Measurements from ENCODE around the gene CPOX.

CPOX gene

DNA sequence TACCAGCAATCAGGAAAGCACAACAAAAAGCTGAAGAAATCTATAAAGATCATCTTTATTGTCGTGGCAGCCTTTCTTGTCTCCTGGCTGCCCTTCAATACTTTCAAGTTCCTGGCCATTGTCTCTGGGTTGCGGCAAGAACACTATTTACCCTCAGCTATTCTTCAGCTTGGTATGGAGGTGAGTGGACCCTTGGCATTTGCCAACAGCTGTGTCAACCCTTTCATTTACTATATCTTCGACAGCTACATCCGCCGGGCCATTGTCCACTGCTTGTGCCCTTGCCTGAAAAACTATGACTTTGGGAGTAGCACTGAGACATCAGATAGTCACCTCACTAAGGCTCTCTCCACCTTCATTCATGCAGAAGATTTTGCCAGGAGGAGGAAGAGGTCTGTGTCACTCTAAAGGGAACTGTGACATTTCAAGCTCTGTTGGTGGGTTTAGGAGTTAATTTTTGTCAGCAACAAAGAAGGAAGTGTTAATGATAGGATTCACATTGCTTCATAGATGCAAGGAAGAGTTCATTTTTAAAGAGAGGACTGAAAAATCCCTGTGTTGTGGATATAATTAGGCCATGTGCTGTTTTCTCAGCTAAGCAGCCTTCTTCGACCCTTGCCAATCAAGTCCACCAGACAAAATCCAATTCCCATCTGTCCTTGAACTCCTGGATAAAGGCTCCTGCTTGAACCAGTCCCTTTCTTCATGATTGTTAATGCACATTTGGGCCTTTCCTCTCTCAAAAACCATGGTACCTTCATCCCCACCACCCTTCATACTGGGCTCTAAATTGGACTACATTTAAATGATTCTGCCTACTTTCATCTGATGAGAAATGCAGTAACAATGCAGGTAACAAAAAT is 60.5 kb downstream of the CPOX start:
- DNase-seq, result no peak

DNA sequence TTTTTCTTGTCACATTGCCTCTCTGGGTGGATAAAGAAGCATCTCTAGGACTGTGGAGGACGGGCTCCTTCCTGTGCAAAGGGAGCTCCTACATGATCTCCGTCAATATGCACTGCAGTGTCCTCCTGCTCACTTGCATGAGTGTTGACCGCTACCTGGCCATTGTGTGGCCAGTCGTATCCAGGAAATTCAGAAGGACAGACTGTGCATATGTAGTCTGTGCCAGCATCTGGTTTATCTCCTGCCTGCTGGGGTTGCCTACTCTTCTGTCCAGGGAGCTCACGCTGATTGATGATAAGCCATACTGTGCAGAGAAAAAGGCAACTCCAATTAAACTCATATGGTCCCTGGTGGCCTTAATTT is 61.2 kb downstream of the CPOX start:
- DNase-seq, result no peak

DNA sequence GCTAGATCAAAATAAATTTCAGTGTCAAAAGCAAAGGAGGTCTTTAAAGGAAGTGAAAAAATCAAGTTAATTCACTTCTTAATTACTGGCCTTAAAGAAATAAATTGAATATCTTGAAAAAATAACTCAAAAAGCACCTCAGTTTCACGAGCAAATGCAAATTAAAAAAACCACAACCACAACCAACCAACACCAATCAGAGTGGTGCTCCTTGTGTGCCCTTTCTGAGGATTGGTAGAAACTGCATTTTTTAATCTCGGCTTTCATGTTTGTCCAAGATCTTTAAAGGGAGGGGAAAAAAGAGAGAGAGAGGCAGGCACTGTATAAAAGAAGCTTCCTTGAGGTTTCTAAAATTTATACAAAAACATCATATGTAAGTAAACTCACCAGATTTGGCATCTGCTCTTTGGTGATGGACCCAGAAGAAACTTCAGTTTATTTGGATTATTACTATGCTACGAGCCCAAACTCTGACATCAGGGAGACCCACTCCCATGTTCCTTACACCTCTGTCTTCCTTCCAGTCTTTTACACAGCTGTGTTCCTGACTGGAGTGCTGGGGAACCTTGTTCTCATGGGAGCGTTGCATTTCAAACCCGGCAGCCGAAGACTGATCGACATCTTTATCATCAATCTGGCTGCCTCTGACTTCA is 61.7 kb downstream of the CPOX start, which contains the start of gene GPR15:
Gene GPR15 (plus strand): TSS at position 357 of the 653 bp plus-strand sequence. CDS start 56 bp downstream, at position 413.
- no peak for DNase-seq

DNA sequence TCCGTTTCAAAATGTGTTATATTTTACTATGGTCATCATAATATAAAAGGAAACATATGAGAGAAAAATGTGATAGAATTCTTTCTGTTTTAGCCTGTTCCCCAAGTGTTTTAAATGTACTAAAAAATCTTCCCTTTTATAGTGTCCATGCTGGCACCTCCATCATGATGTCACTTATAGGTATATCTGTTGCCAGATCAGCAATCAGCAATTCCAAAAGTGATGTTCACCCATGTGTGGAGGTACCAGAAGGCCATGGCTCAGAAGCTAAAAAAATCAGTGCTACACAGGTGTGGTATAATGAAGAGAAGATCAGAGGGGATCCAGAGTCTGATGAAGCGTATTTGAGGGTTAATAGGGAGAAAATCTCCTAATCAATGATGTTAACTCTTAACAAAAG is 62.7 kb downstream of the CPOX start:
- DNase-seq, result no peak

DNA sequence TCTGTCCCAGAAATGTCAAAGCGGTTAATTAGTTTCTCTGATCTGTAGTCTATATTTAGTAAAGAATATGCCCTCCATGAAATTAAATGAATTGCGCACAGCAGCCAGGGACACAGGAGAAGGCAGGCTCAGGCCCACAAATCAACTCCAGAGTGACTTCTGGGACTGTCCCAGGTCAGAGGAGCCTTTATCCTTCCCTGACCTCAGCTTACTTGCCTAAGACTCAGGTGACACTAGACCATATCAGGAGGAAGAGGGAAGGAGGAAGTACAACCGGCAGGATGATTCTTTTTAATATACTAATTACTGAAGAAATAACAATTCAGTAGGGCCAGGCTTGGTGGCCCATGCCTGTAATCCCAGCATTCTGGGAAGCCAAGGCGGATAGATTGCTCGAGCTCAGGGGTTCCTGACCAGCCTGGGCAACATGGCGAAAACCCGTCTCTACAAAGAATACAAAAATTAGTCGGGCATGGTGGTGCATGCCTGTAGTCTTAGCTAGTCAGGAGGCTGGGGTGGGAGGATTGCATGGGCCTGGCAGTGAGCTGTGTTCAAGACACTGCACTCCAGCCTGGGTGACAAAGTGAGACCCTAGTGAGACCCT is 63.5 kb downstream of the CPOX start:
- no peak for DNase-seq

Measured in activated CD8-positive, alpha-beta memory T cell treated with anti-CD3 and anti-CD28 coated beads for 24 hours (primary cell).